GM19463 (cell line): ENCODE data around the gene POU2F3.
"Not testable (repeated sequence)": the region's sequence is repeated elsewhere in the genome, so short reads cannot be mapped to it uniquely, and the experiment has no call there.

ENCODE experiments used
- ATAC-seq: cut with Tn5 transposase; IDR thresholded peaks from one replicate; pipeline ENCODE4 v1.9.1; 2021; ENCODE audit warnings: mild to moderate bottlenecking, moderate library complexity; ENCODE audit not compliant: unreplicated experiment

POU2F3 gene

DNA sequence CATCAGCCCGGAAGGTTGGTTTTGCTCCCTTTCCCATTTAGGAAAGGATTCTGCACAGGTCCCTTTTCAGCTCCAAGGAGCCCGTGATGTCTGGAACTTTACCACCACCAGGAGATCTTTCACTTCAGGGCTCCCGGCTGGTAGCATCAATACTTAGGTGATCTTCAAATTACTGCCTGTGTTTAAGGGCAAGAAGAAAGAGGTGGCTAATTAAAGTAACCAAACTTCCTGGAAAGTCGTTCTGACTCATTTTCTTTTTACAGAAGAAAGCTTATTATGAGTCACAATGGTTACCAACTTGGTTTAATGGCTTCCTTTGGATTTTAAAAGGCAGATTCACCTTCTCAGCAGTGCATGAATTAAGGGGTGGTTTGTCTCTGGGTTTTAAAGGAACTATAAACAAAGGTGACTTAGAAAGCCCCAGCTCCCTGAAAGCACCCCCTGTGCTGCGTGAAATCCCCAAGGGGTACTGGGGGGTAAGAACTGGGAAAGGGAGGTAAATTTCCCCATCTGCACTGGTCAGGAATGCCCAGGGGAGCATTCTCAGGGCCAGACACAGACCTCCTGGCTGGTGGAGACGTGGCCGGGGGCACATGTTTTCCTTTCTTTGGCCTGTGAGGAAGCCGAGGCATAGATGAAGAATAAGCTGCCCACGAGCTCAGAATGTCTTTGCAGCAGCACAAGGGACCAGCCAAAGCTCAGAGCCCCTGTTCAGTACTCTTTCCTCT lies 8.8 kb downstream of the POU2F3 start:
- ATAC-seq: peak; percentile 64

GRCh38 chr11:120249279-120250262 lies 9.6 kb downstream of the POU2F3 start:
- no peak for ATAC-seq

GRCh38 chr11:120253377-120253776 lies 13.4 kb downstream of the POU2F3 start:
- ATAC-seq: not testable (repeated sequence)

DNA sequence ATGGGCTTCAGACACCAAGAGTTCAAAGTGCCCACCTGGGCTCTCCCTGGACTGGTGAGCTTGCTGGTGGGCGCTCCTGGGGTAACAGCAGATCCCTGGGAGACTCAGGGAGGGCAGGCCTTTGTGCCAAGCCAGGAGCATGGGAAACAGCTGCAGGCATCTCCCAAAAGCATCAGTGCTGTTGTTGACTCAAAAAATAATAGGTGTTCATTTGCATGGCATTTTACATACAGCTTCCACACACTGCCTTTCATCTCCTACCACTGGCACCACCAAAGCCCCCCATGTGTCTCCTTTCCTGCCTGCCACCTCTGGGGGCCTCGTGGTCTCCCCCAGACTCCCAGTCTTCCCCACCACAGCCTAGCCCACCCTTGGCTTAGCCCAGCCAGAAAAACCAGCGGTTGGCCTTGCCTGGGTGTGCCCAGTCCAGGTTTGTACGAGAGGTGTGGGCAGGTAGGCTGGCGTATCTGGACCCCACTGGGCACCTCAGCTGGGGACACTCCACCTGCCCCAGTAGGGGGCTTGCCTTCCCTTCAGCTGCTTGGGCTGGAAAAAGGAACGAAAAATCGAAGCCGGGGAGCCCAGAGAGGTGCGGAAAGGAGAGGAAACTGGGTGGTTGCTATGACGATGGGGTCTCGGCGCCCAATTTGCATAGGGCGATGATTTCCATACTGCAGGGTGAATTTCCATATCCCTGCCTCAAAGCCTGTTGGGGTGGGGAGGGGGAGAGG lies 15.0 kb downstream of the POU2F3 start:
- ATAC-seq: no peak

- no peak for ATAC-seq
These were observed 15.6 kb downstream of the POU2F3 start for GRCh38 chr11:120255519-120255866.

DNA sequence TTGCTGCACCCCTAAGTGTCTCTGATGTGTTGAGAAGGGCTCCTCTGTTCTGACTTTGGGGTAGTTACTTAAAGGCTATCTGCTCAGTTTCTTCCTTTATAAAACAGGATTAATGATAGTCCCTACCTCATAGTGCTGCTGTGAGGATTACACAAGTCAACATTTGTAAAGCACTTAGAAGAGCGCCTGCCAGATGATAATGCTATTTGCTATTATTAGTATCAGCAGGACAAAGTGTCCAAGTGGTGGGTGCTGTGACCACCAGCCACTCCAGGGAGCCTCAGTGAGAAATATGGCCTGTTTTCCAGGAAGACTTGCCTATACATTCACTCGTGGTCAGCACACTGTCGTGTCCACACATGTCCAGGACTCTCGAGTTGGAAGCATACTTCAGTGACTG lies 16.2 kb downstream of the POU2F3 start:
- ATAC-seq: no peak

GRCh38 chr11:120256779-120257178 lies 16.8 kb downstream of the POU2F3 start:
- no peak for ATAC-seq

DNA sequence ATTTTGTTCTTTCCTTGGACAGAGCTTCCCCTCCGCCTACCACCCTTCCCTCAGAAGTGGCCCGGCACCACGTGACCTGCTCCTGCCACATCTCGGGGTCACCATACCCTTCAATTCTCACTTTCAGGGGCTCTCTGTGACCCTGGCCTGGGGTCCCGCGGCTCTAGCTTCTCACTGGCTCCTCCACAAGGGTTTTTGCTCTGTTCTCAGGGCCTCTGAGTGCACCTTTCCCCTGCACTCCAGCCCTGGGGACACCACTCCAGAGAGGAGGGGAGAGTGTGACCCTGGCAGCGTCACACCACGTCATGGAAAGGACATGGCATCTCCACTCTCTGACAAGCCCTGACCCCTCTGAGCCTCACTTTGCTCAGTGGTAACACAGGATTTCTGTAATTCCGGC lies 17.4 kb downstream of the POU2F3 start:
- ATAC-seq: no peak

GRCh38 chr11:120258661-120259060 lies 18.7 kb downstream of the POU2F3 start:
- ATAC-seq: no peak

- ATAC-seq: no peak
These were observed 19.3 kb downstream of the POU2F3 start for GRCh38 chr11:120259241-120259640.

DNA sequence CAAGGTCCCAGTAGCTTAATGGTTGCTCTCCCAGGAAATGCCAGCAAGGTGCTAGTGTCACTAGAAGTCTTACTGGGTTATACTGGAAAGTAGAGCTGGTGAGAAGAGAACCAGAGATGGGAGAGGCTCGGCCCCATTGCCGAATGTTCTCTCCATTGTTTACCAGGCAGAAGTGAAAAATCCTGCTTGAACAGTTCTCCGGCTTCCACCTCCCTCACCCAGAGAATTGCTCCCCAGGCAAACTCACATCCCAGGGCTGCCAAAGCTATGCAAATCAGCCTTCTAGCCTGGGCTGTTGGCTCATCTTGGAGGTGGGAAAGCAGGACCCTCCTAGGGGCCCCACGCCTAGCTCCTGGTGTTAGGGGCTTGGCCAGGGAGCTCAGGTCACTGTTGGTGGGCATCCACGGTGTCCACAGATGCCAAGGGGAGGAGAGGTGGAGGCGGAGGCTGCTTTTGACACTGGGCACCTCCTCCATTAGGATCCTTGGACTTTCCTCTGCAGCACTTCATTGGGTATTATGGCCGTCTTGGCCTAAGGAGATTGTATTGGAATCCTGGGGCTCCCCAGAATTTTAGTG lies 20.1 kb downstream of the POU2F3 start:
- no peak for ATAC-seq

DNA sequence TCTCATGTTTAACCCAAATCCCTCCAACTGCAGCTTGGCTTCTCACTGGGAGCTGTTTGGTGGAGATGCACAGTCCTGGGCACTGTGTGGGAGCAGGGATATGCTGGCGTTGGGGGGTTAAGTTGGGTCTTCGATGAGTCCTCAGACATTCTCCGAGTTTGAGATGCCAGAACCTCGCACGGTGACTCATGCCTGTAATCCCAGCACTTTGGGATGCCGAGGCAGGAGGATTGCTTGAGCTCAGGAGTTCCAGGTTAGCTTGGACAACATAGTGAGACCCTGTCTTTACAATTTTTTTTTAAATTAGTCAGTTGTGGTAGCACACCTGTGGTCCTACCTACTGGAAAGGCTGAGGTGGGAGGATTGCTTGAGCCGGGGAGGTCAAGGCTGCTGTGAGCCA lies 20.7 kb downstream of the POU2F3 start:
- no peak for ATAC-seq

GRCh38 chr11:120261321-120261720 lies 21.4 kb downstream of the POU2F3 start:
- no peak for ATAC-seq

DNA sequence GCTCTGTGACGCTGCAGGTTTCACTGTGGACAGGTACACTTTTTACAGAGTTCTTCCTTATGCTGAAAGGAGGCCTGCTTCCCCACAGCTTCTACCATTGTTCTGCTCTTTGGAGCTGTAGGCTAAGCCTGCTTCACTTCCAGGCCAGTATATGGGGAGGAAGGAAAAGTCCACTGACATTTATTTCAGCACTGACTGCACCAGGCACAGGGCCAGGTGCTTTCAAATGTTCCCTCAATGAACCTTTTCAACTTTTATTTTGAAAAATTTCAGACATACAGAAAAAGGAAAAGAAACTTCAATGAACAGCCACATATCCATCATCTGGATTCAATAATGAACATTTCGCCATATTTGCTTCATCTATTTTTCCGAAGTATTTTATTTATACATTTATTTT lies 22.0 kb downstream of the POU2F3 start:
- ATAC-seq: no peak

DNA sequence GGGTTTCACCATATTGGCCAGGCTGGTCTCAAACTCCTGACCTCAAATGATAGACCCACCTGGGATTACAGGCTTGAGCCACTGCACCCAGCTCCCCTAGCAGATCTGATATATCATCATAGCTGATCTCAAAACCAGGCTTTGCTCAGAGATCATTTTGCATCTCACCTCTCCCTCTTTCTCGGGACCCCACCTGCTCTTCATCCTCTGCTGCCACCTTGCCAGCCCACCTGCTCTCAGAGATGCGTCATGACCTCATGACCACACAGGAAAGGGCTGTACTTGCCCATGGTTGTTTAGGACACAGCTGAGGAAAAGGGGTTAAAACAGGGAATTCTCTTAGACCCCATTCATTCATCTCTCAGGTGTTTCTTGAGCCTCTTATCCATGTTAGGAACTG lies 27.4 kb downstream of the POU2F3 start:
- no peak for ATAC-seq

DNA sequence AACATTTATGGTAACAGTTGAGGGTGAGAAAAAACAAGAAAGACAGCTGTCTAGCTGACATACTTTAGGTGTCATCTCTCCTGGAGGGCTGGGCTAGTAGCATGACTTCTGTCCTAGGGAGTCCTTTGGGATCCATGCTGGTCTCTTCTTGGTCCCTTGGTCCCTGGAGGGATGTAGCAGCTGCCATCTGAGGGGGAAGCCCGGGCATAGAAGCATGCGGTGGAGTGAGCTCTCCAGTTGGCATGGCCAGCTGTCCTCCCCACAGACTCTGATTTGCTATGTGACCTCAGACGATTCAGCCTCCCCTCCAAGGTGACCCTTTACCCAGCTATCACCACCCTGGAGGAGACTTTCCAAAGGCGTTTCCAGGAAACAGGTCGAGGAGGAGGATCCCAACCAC lies 28.7 kb downstream of the POU2F3 start:
- ATAC-seq: no peak

- no peak for ATAC-seq
These were observed 30.4 kb downstream of the POU2F3 start for GRCh38 chr11:120270386-120270785.

DNA sequence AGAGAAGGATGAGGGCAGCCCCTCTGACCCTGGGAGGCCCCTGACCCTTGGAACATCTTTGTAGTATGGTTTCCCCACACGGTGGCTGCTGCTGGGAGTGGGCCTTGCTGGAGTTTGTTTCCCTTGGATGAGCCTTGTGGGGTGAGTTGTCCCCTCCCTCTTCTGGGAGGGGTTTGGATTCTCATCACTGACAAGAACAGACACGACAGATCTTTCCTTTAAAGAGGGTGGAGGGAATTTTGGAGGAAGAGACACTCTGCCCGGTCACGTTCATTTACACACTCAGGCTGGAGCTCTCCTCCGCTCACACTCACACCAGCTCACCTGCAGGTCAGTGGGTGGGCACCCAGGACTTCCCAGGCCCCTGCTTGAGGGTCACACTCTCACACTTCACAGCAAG lies 31.7 kb downstream of the POU2F3 start:
- ATAC-seq: no peak

DNA sequence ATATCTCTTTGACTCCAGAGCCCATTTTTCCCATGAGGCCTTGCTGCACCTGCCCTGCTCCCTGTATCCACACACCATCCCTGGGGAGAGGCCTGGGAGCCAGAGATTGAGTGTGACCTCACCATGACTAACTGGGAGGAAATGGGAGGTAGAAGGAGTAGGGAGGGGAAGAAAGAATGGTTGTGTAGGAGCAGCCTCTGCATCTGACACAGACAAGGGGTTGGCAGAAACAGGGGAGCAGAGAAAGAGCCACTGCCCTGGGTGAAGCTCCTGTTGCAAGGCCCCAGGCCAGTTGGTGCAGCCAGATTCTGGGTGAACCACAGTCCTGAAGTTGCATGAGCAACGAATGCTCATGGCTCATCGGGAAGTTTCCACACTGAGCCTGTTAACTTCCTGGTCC lies 32.4 kb downstream of the POU2F3 start:
- ATAC-seq: no peak

GRCh38 chr11:120273432-120273831 lies 33.5 kb downstream of the POU2F3 start:
- no peak for ATAC-seq

GRCh38 chr11:120273956-120274355 lies 34.0 kb downstream of the POU2F3 start:
- not testable (repeated sequence) for ATAC-seq
